Esophagus muscularis mucosa (tissue), 4 donors: ENCODE data around the gene TOM1.

ENCODE experiments used
- CTCF ChIP-seq, 3 experiments: fragments of 200-600 bp in 2 of 3; fragments of 450-650 bp in 1 of 3; sonication (generic) in 2 of 3; IDR thresholded peaks; one replicate each; pipeline ENCODE4 v1.5.1; 2017 to 2019; ENCODE audit warnings: antibody characterized with exemption in 3 of 3, mild to moderate bottlenecking in 2 of 3, moderate library complexity in 1 of 3
- EP300 ChIP-seq: sonication (generic); formaldehyde crosslinking; IDR thresholded peaks from one replicate; pipeline ENCODE4 v1.6.1; 2017; ENCODE audit warnings: antibody characterized with exemption
- POLR2A ChIP-seq: fragments of 450-650 bp; IDR thresholded peaks from one replicate; pipeline ENCODE4 v1.6.1; 2017; ENCODE audit warnings: antibody characterized with exemption, moderate library complexity, mild to moderate bottlenecking, low read depth
- POLR2AphosphoS5 ChIP-seq, 2 donors: sonication (generic); formaldehyde crosslinking; IDR thresholded peaks; one replicate each; pipeline ENCODE4 v1.6.1; 2017; ENCODE audit warnings: antibody characterized with exemption in 2 of 2

- no peak for TF ChIP-seq CTCF (IDR thresholded peaks at IDR 0.05)
- TF ChIP-seq POLR2AphosphoS5 (IDR thresholded peaks at IDR 0.05), result no peak
- TF ChIP-seq POLR2A, result no peak
- no peak for TF ChIP-seq EP300
These were observed 94.3 kb downstream of the TOM1 start for GRCh38 chr22:35394011-35394312.
